Stimulated activated CD4-positive, alpha-beta T cell treated with anti-CD3 and anti-CD28 coated beads, Interleukin-2, amount 100 ng/mL, for 24 hours (primary cell): ENCODE data around the gene PIK3R2.
"Not testable (repeated sequence)": the region's sequence is repeated elsewhere in the genome, so short reads cannot be mapped to it uniquely, and the experiment has no call there.

Experiments used
- DNase-seq, 2 donors: peaks; one replicate each; pipeline ENCODE4 v3.0.0-alpha.2; 2020

The PIK3R2 gene

GRCh38 chr19:18156268-18156667 is 3.3 kb downstream of the PIK3R2 start:
- no peak for DNase-seq

GRCh38 chr19:18156841-18157464 is 4.0 kb downstream of the PIK3R2 start:
- DNase-seq, result no peak

GRCh38 chr19:18157465-18158063 is 4.6 kb downstream of the PIK3R2 start:
- no peak for DNase-seq

- no peak for DNase-seq
Observed at GRCh38 chr19:18158467-18158866, 5.5 kb downstream of the PIK3R2 start.

- DNase-seq, result not testable (repeated sequence)
Observed at GRCh38 chr19:18159059-18159616, 6.2 kb downstream of the PIK3R2 start.

- DNase-seq, result no peak
Observed at GRCh38 chr19:18159810-18160209, 6.8 kb downstream of the PIK3R2 start.

- DNase-seq, result peak in 1 of 2 donors; percentile 17
Observed at GRCh38 chr19:18160493-18160970, 7.6 kb downstream of the PIK3R2 start.

GRCh38 chr19:18160971-18161635 is 8.1 kb downstream of the PIK3R2 start:
- DNase-seq, result peak; percentile 83 to 84

GRCh38 chr19:18161636-18162002 is 8.7 kb downstream of the PIK3R2 start:
- DNase-seq, result no peak

- DNase-seq, result no peak
Observed at GRCh38 chr19:18164072-18164471, 11.1 kb downstream of the PIK3R2 start.

- DNase-seq, result no peak
Observed at GRCh38 chr19:18165794-18166544, 13.0 kb downstream of the PIK3R2 start.

GRCh38 chr19:18167011-18167410 is 14.0 kb downstream of the PIK3R2 start:
- no peak for DNase-seq

GRCh38 chr19:18167975-18168645 is 15.1 kb downstream of the PIK3R2 start:
- peak; percentile 66 to 70 for DNase-seq

- DNase-seq, result no peak
Observed at GRCh38 chr19:18168673-18169381, 15.9 kb downstream of the PIK3R2 start.

- no peak for DNase-seq
Observed at GRCh38 chr19:18170714-18171255, 17.8 kb downstream of the PIK3R2 start.

GRCh38 chr19:18171605-18172327 is 18.8 kb downstream of the PIK3R2 start:
- DNase-seq, result no peak

GRCh38 chr19:18172331-18173053 is 19.5 kb downstream of the PIK3R2 start:
- no peak for DNase-seq

- no peak for DNase-seq
Observed at GRCh38 chr19:18173054-18173571, 20.1 kb downstream of the PIK3R2 start.

- DNase-seq, result peak; percentile 69 to 76
Observed at GRCh38 chr19:18173572-18174288, 20.8 kb downstream of the PIK3R2 start, which contains the start of gene IFI30. Gene IFI30, plus strand, starts transcription at chr19:18173813. Its CDS starts 29 bp downstream, at chr19:18173842.
